Gastroesophageal sphincter (tissue), 4 donors: ENCODE data around the gene MGLL. TPM values are rescaled to one million over a fixed set of nuclear protein-coding genes. Genes with fewer than 3 reads are reported as not detected.

Experiments
- ATAC-seq: fragments of 150-250 bp; one replicate; pipeline ENCODE4 v1.9.1; 2016; ENCODE audit warnings: mild to moderate bottlenecking, moderate library complexity
- H3K27ac ChIP-seq, 4 donors: fragments of 200-600 bp; sonication (generic) in 3 of 4; 1 replicate in 3 of 4; 2 replicates in 1 of 4; pipeline ENCODE4 v1.5.1; 2016 to 2019
- H3K27me3 ChIP-seq: fragments of 200-600 bp; sonication (generic); one replicate; pipeline ENCODE4 v1.5.1; 2019
- H3K36me3 ChIP-seq, 2 donors: fragments of 200-600 bp; sonication (generic); one replicate each; pipeline ENCODE4 v1.5.1; 2019; ENCODE audit warnings: control low read depth in 1 of 2
- H3K4me1 ChIP-seq, 3 donors: fragments of 200-600 bp; sonication (generic); 1 replicate in 2 of 3; 2 replicates in 1 of 3; pipeline ENCODE4 v1.5.1; 2016 to 2019; ENCODE audit warnings: control low read depth in 2 of 3
- H3K4me3 ChIP-seq, 2 donors: fragments of 200-600 bp; sonication (generic); one replicate each; pipeline ENCODE4 v1.5.1; 2019; ENCODE audit warnings: mild to moderate bottlenecking in 1 of 2, moderate library complexity in 1 of 2
- H3K9me3 ChIP-seq, 3 donors: fragments of 200-600 bp; sonication (generic); one replicate each; pipeline ENCODE4 v1.5.1; 2017 to 2019; ENCODE audit warnings: control low read depth in 2 of 3
- EP300 ChIP-seq: sonication (generic); formaldehyde crosslinking; IDR thresholded peaks from one replicate; pipeline ENCODE4 v1.6.1; 2017; ENCODE audit warnings: antibody characterized with exemption, mild to moderate bottlenecking
- POLR2A ChIP-seq, 2 donors: fragments of 450-650 bp; IDR thresholded peaks; one replicate each; pipeline ENCODE4 v1.6.1; 2017; ENCODE audit warnings: antibody characterized with exemption in 2 of 2, mild to moderate bottlenecking in 2 of 2, moderate library complexity in 1 of 2
- POLR2AphosphoS5 ChIP-seq: sonication (generic); formaldehyde crosslinking; IDR thresholded peaks from one replicate; pipeline ENCODE4 v1.6.1; 2017; ENCODE audit warnings: antibody characterized with exemption
- WGBS, 2 donors: methylation state at CpG; one replicate each; pipeline ENCODE4 v1.1.5; 2018; ENCODE audit warnings: low coverage in 1 of 2; 5-methylcytosine and 5-hydroxymethylcytosine counted together
- total RNA-seq, 4 donors: library from RNA; depleted of rRNA; stranded (reverse); fragments of >200 nt; gene quantifications; one replicate each; pipeline ENCODE4 v1.1.0, GENCODE V29; 2016
- TF ChIP-seq, protein P1 (sequence below), 4 experiments: fragments of 200-600 bp in 2 of 4; fragments of 450-650 bp in 2 of 4; sonication (generic) in 1 of 4; IDR thresholded peaks; one replicate each; pipeline ENCODE4 v1.5.1; 2017 to 2019; ENCODE audit warnings: antibody characterized with exemption in 4 of 4, mild to moderate bottlenecking in 2 of 4, moderate library complexity in 2 of 4

The MGLL gene
- total RNA-seq, 4 donors from 2014 or later: 39.2 to 171 (median 55.8) TPM

DNA sequence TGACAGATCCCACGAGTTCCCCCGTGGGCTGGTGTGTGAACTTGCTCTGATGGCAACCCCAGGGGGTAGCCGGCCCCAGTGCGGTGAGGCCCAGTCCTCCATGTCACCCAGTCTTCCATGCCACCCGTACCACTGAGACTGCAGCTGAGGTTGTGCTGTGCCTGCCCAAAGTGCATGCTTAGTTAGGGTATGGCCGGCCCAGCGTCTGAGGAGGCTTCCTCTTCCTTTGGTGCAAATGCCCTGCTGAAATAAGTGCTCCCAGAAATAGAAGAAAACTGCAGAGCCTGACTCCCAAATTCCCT lies 31.5 kb downstream of the MGLL start:
- no peaks in the 10 kb centered on the region for H3K27me3 ChIP-seq
- no peak for TF ChIP-seq POLR2A (IDR thresholded peaks at IDR 0.05)
- TF ChIP-seq POLR2AphosphoS5: no peak
- TF ChIP-seq, protein P1, sequence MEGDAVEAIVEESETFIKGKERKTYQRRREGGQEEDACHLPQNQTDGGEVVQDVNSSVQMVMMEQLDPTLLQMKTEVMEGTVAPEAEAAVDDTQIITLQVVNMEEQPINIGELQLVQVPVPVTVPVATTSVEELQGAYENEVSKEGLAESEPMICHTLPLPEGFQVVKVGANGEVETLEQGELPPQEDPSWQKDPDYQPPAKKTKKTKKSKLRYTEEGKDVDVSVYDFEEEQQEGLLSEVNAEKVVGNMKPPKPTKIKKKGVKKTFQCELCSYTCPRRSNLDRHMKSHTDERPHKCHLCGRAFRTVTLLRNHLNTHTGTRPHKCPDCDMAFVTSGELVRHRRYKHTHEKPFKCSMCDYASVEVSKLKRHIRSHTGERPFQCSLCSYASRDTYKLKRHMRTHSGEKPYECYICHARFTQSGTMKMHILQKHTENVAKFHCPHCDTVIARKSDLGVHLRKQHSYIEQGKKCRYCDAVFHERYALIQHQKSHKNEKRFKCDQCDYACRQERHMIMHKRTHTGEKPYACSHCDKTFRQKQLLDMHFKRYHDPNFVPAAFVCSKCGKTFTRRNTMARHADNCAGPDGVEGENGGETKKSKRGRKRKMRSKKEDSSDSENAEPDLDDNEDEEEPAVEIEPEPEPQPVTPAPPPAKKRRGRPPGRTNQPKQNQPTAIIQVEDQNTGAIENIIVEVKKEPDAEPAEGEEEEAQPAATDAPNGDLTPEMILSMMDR (IDR thresholded peaks at IDR 0.05): no peak
- TF ChIP-seq EP300: no peak
- H3K4me3 ChIP-seq: no peak overlapping the region
- peaks cover 7 to 81% (median 64%) of the 10 kb centered on the region in 3 donors for H3K4me1 ChIP-seq
- peaks cover 0 to 8% of the 10 kb centered on the region in 2 donors for H3K36me3 ChIP-seq
- 67% methylated on average over 1 of the region's 7 CpGs; no CpG with 5 or more reads in 1 of the 2 donors for WGBS, 2 donors
- H3K9me3 ChIP-seq: no peaks in the 10 kb centered on the region
- ATAC-seq: no peak
- H3K27ac ChIP-seq: peak overlapping the region; percentile 4 to 88 (median 79)

DNA sequence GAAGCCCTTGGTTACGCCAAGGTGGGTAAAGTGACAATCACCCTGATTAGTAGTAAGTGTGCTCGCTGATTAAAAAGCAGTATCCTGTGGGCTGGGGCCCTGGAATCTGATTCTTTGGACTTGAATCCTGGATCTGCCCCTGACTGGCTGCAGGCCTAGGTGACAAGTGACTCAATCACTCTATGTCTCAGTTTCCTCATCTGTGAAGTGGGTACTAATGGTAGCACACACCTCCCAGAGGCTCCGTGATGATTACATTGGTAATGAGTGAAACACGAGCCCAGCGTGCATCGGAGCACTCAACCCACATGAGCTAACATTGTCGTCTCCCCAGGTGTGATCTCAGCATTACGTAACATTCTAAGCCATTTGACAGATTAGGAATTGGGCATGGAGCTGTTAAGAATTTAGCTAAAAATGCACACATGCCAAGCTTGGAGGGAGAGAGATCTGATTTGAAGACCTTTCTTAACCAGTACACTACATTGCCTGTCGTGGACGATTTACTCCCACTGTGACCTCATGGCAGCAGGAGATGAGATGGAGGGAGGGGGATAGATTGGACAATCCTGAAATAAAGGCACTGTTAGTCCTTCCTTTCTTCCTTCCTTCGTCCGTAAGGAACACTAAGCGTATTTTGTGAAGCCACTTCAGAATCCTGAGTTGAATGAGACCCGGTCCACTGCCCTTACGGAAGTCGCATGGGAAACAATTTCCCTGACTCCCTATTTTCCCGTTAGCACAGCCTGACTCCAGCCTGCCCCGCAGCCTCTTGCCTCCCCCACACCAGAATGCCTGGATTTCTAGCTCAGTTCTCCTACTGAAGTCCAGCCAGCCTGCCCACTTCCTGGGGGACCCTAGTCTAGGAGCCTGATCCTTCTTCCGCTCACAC lies 32.1 kb downstream of the MGLL start:
- Histone ChIP-seq H3K27ac (peak overlapping the region in 3 of 4 donors; percentile 78 to 88 (median 80)), H3K9me3 (no peaks in the 10 kb centered on the region), H3K27me3 (no peaks in the 10 kb centered on the region), H3K36me3 (peaks cover 0 to 8% of the 10 kb centered on the region in 2 donors), H3K4me3 (no peak overlapping the region), H3K4me1 (peaks cover 8 to 87% (median 70%) of the 10 kb centered on the region in 3 donors)
- ATAC-seq: no peak
- WGBS, 2 donors: 82 to 88% methylated on average over 11 to 13 of the region's 19 CpGs
- TF ChIP-seq EP300 (no peak), POLR2A (IDR thresholded peaks at IDR 0.05) (no peak), POLR2AphosphoS5 (no peak)
- TF ChIP-seq, protein P1 (IDR thresholded peaks at IDR 0.05): no peak

DNA sequence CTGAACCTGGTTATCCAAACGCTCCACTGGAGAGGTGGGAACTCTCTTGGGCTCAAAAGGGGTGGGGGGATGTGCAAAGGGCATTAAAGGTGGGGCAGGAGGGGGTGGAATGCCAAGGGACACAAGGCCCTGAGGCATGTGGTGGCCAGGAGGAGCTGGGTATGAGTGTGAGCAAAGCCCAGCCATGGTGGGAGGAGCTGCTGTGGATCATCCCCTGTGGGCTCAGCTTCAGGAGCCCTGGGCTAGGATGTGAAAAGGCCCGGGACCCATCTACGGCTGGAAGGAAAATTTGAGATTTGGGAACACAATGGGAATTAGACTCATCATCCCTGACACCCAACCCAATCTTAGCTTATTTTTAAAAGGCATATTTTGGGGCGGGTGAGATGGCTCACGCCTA lies 33.3 kb downstream of the MGLL start:
- H3K27ac ChIP-seq: peak overlapping the region in 3 of 4 donors; percentile 83 to 88 (median 84)
- no peaks in the 10 kb centered on the region for H3K27me3 ChIP-seq
- H3K4me1 ChIP-seq: peaks cover 8 to 98% (median 74%) of the 10 kb centered on the region in 3 donors
- WGBS, 2 donors: 85 to 100% methylated on average over 2 to 4 of the region's 5 CpGs
- no peaks in the 10 kb centered on the region for H3K9me3 ChIP-seq
- no peak for ATAC-seq
- no peaks in the 10 kb centered on the region for H3K36me3 ChIP-seq
- TF ChIP-seq EP300: no peak
- no peak for TF ChIP-seq POLR2AphosphoS5
- TF ChIP-seq, protein P1 (IDR thresholded peaks at IDR 0.05): no peak
- no peak for TF ChIP-seq POLR2A (IDR thresholded peaks at IDR 0.05)
- H3K4me3 ChIP-seq: no peak overlapping the region

DNA sequence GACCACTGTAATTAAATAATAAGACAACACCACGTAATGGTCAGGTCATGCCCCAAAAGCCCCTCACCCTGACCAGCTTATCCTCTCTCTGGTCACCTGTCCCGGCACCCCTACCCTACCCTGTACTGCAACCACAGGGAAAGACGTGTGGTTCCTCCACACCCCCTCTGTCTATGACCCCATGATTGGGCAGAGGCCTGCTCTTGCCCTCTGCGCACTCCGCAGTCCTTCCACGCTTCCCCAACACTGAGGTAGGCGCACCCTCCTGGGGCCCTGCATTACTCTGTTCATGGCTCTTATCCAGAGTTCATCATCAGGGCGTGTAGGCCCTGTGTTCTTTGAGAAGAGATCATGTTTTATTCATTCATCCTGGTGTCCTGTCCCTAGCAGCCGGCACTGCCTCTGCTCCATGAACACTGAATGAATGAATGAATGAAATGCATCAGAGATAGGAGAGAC lies 33.8 kb downstream of the MGLL start:
- H3K4me1 ChIP-seq: peaks cover 8 to 98% (median 71%) of the 10 kb centered on the region in 3 donors
- ATAC-seq: no peak

More for the DNA sequence above, 33.8 kb downstream of the MGLL start:
- WGBS, 2 donors: 64 to 90% methylated on average over 2 to 8 of the region's 9 CpGs
- no peaks in the 10 kb centered on the region for H3K27me3 ChIP-seq
- H3K9me3 ChIP-seq: no peaks in the 10 kb centered on the region
- TF ChIP-seq EP300 (no peak), POLR2A (IDR thresholded peaks at IDR 0.05) (no peak), POLR2AphosphoS5 (no peak)
- TF ChIP-seq, protein P1 (IDR thresholded peaks at IDR 0.05): no peak
- peak overlapping the region in 3 of 4 donors; percentile 83 to 88 (median 84) for H3K27ac ChIP-seq
- H3K4me3 ChIP-seq: no peak overlapping the region
- H3K36me3 ChIP-seq: no peaks in the 10 kb centered on the region
